Right lobe of liver (tissue), 6 donors: ENCODE results near the gene ITSN1. TPM values are rescaled to one million over a fixed set of nuclear protein-coding genes. Genes with fewer than 3 reads are reported as not detected.
A peak's percentile ranks its signal among the peaks of the same experiment; 100 is the strongest.

ENCODE experiments used
- ATAC-seq, 4 donors: fragments of 200-7000 bp; cut with Tn5 transposase; one replicate each; pipeline ENCODE4 v1.9.1; 2020; ENCODE audit warnings: mild to moderate bottlenecking in 4 of 4, moderate library complexity in 4 of 4
- DNase-seq, 3 donors: peaks; one replicate each; pipeline ENCODE4 v3.0.0-alpha.2; 2020
- H3K27ac ChIP-seq, 3 donors: fragments of 200-600 bp; one replicate each; pipeline ENCODE4 v1.8.0; 2022
- H3K27me3 ChIP-seq, 2 donors: fragments of 200-600 bp; one replicate each; pipeline ENCODE4 v1.8.0; 2022
- H3K36me3 ChIP-seq, 4 donors: fragments of 200-600 bp; sonication (generic) in 1 of 4; one replicate each; pipeline versions ENCODE4 v1.5.1 to v1.8.0; 2017 to 2022; ENCODE audit warnings: control low read depth in 1 of 4
- H3K4me1 ChIP-seq, 4 donors: fragments of 200-600 bp; sonication (generic) in 1 of 4; one replicate each; pipeline versions ENCODE4 v1.5.1 to v1.8.0; 2017 to 2022; ENCODE audit warnings: control low read depth in 1 of 4
- H3K4me3 ChIP-seq, 3 donors: fragments of 200-600 bp; one replicate each; pipeline ENCODE4 v1.8.0; 2022
- H3K9me3 ChIP-seq, 4 donors: fragments of 200-600 bp; sonication (generic) in 1 of 4; one replicate each; pipeline versions ENCODE4 v1.5.1 to v1.8.0; 2017 to 2022; ENCODE audit warnings: control low read depth in 1 of 4
- CTCF ChIP-seq, 4 donors: fragments of 200-600 bp in 3 of 4; fragments of 450-650 bp in 1 of 4; IDR thresholded peaks; one replicate each; pipeline versions ENCODE4 v1.5.1 to v1.8.0; 2016 to 2022; ENCODE audit warnings: antibody characterized with exemption in 4 of 4, mild to moderate bottlenecking in 2 of 4
- POLR2A ChIP-seq: fragments of 450-650 bp; IDR thresholded peaks from one replicate; pipeline ENCODE4 v1.6.1; 2017; ENCODE audit warnings: antibody characterized with exemption, mild to moderate bottlenecking
- WGBS: methylation state at CpG from one replicate; pipeline ENCODE4 v1.1.6; 2018; ENCODE audit warnings: low coverage, low lambda C conversion rate; ENCODE audit not compliant: insufficient coverage; ENCODE audit errors: missing lambda C conversion rate; 5-methylcytosine and 5-hydroxymethylcytosine counted together
- intact Hi-C, 2 donors: fragments of 100-400 bp; cut with DNase I; formaldehyde crosslinking; loops; one replicate each; pipeline versions ENCODE4 v1.11.2 to v1.14.1; 2022
- total RNA-seq, 6 experiments: library from RNA; depleted of rRNA in 2 of 6; stranded (reverse); fragments of >200 nt in 2 of 6; fragmentation: NEBNext Ultra II Directional in 3 of 6; extraction: Animal tissue kit (Norgen Biotek cat#: 25700) in 3 of 6; gene quantifications; one replicate each; pipeline versions ENCODE4 v1.1.0 to v1.2.4, GENCODE V29; 2016 to 2023
- donor health status: DM: no; HTN: yes; CAD: no.
- donor health status: DM: no; HTN: no; CAD: no.
- donor health status: DM: no; HTN: no; CAD: no.
- donor health status: DM: no; HTN: yes; CAD: no.
- donor health status: DM: no; HTN: yes; CAD: no.

The ITSN1 gene
- total RNA-seq, 6 experiments from 2014 or later = 27.8 to 63.1 (median 33.8) TPM

DNA sequence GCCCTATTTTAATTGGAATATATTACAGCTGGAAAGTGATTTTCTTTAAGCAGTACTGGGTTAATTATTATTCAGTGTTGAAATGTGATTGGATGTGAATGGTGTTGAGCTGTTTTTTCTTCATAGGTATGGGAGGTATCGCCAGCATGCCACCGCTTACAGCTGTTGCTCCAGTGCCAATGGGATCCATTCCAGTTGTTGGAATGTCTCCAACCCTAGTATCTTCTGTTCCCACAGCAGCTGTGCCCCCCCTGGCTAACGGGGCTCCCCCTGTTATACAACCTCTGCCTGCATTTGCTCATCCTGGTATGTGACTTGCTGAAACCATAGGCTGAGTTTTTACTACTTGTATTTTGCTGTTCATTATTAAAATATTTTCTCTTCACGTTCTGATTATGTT, 107.7 kb downstream of the ITSN1 start:
- intact Hi-C loops = loop anchor here in 1 of 2 donors (10.0 kb wide), 1 partner anchor 55 kb away; no protein-coding TSS in a partner anchor
- TF ChIP-seq CTCF (IDR thresholded peaks at IDR 0.05) (no peak), POLR2A (no peak)
- H3K4me1 ChIP-seq = peaks cover 0 to 3% (median 0%) of the 10 kb centered on the region in 4 donors
- H3K9me3 ChIP-seq = no peaks in the 10 kb centered on the region
- H3K27me3 ChIP-seq = no peaks in the 10 kb centered on the region
- 68% methylated on average over 4 of the region's 4 CpGs for WGBS
- H3K36me3 ChIP-seq = no peaks in the 10 kb centered on the region
- DNase-seq (no peak), ATAC-seq (peak in 1 of 4 donors; percentile 39)
- H3K4me3 ChIP-seq = no peak overlapping the region
- no peak overlapping the region for H3K27ac ChIP-seq

- no peak for TF ChIP-seq POLR2A
- TF ChIP-seq CTCF (IDR thresholded peaks at IDR 0.05) = no peak
- 75% methylated on average over 1 of the region's 1 CpG for WGBS
- intact Hi-C loops = loop anchor here in 1 of 2 donors (10.0 kb wide), 1 partner anchor 56 kb away; no protein-coding TSS in a partner anchor
These were observed 108.8 kb downstream of the ITSN1 start for GRCh38 chr21:33751120-33751519.

GRCh38 chr21:33751533-33751932, 109.2 kb downstream of the ITSN1 start:
- H3K4me1 ChIP-seq = peaks cover 0 to 3% (median 0%) of the 10 kb centered on the region in 4 donors
- no peak overlapping the region for H3K27ac ChIP-seq
- ATAC-seq (no peak), DNase-seq (no peak)
- intact Hi-C loops = loop anchor here in 1 of 2 donors (10.0 kb wide), 1 partner anchor 57 kb away; no protein-coding TSS in a partner anchor
- H3K4me3 ChIP-seq = no peak overlapping the region
- peaks cover 0 to 2% (median 0%) of the 10 kb centered on the region in 4 donors for H3K36me3 ChIP-seq
- no peaks in the 10 kb centered on the region for H3K27me3 ChIP-seq
- TF ChIP-seq POLR2A (no peak), CTCF (IDR thresholded peaks at IDR 0.05) (no peak)
- no peaks in the 10 kb centered on the region for H3K9me3 ChIP-seq

More at GRCh38 chr21:33751120-33751519, 108.8 kb downstream of the ITSN1 start:
- ATAC-seq (no peak), DNase-seq (no peak)
- Histone ChIP-seq H3K27ac (no peak overlapping the region), H3K9me3 (no peaks in the 10 kb centered on the region), H3K4me1 (peaks cover 0 to 3% (median 0%) of the 10 kb centered on the region in 4 donors), H3K4me3 (no peak overlapping the region), H3K27me3 (no peaks in the 10 kb centered on the region), H3K36me3 (peaks cover 0 to 2% (median 0%) of the 10 kb centered on the region in 4 donors)

GRCh38 chr21:33752260-33752659, 110.0 kb downstream of the ITSN1 start:
- H3K27ac ChIP-seq = no peak overlapping the region
- WGBS = 79% methylated on average over 2 of the region's 2 CpGs
- TF ChIP-seq CTCF (IDR thresholded peaks at IDR 0.05) = no peak
- TF ChIP-seq POLR2A = no peak
- no peak overlapping the region for H3K4me3 ChIP-seq
- no peaks in the 10 kb centered on the region for H3K27me3 ChIP-seq
- intact Hi-C loops = loop anchor here in 1 of 2 donors (10.0 kb wide), 1 partner anchor 57 kb away; no protein-coding TSS in a partner anchor
- H3K9me3 ChIP-seq = no peaks in the 10 kb centered on the region
- DNase-seq = no peak
- H3K4me1 ChIP-seq = peaks cover 0 to 3% (median 0%) of the 10 kb centered on the region in 4 donors
- no peak for ATAC-seq
- H3K36me3 ChIP-seq = peaks cover 0 to 2% (median 0%) of the 10 kb centered on the region in 4 donors
